ENCODE data around the gene GATA5.

- TF ChIP-seq POLR2A (IDR thresholded peaks at IDR 0.05; ENCODE audit: low read depth, low read length) (no peak), MAX (IDR thresholded peaks at IDR 0.05; ENCODE audit: insufficient read depth, insufficient read length) (no peak), EZH2 (IDR thresholded peaks at IDR 0.05; ENCODE audit: borderline replicate concordance, low read depth, low read length, severe bottlenecking) (no peak), CTCF (IDR thresholded peaks at IDR 0.05; ENCODE audit: extremely low read depth in 1 of 2, insufficient read depth in 1 of 2, low read depth in 1 of 2, low read length in 2 of 2) (no peak)
These were observed 7.2 kb upstream of the GATA5 start for GRCh38 chr20:62482974-62483373.

All from endothelial cell of umbilical vein (primary cell).